ENCODE measurements around the gene TPX2. TPM values are rescaled to one million over a fixed set of nuclear protein-coding genes. Genes with fewer than 3 reads are reported as not detected.
A peak's percentile ranks its signal among the peaks of the same experiment; 100 is the strongest.

Gene TPX2
- polyA plus RNA-seq, 1 of the 3 experiments (the other 2 are of a cell fraction) = 17.1 TPM

DNA sequence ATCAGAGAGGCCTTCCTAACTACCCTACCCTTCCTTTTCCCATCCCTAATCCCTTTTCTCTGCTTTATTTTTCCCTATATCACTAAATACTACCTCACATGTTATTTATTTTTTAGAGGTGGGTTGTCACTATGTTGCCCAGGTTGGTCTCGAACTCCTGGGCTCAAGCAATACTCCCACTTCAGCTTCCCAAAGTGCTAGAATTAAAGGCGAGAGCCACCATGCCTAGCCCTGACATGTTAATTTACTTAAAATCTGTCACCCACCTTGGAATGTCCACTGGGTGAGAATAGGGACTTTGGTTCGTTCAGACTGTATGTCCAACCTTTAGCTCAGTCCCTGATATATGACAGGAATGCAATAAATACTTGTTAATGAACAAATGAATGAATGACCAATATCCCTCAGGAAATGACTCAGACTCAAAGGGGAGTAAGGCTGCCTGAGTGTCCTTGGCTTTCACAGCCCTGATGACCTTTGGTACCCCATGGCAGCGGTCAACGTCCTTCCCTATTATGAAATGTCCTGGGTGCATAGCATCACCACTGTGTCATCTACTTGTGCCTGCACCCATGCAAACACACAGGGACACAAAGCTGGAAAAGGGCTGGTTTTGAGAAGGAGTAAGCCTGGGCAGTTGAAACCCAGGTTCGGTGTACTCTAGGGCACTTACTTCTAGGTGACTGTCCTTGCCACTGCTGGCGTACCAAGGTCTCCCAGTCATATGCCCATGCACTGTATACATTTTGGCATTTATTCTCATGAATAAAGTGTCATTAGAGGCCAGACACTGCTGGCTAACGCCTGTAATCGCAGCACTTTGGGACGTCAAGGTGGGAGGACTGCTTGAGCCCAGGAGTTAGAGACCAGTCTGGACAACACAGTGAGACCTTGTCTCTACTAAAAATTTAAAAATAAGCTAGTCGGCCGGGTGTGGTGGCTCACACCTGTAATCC lies 43.0 kb upstream of the TPX2 start (continued):
- no peak for TF ChIP-seq EZH2phosphoT487 (IDR thresholded peaks at IDR 0.05; ENCODE audit: borderline replicate concordance, low read depth)
- TF ChIP-seq RAD21 (IDR thresholded peaks at IDR 0.05; ENCODE audit: low read length) = no peak
- TF ChIP-seq NRF1 (IDR thresholded peaks at IDR 0.05; ENCODE audit: low read depth, low read length) = no peak
- peak; percentile 74; the same call in 1 of the 2 replicates for TF ChIP-seq TCF12 (IDR thresholded peaks at IDR 0.05)
- no peak for TF ChIP-seq CTCF (IDR thresholded peaks at IDR 0.05)
- TF ChIP-seq, protein P1, sequence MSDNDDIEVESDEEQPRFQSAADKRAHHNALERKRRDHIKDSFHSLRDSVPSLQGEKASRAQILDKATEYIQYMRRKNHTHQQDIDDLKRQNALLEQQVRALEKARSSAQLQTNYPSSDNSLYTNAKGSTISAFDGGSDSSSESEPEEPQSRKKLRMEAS (IDR thresholded peaks at IDR 0.05; ENCODE audit: low read depth) = peak; percentile 31; the same call in 1 of the 2 replicates
- no peak for TF ChIP-seq FOXM1 (IDR thresholded peaks at IDR 0.05; ENCODE audit: low read depth)

GRCh38 chr20:31698243-31698802 lies 40.8 kb upstream of the TPX2 start:
- Histone ChIP-seq H3K4me2 (peak overlapping the region; percentile 53; the same call in 1 of the 2 replicates), H4K20me1 (ENCODE audit: insufficient read depth) (no peaks in the 10 kb centered on the region), H2AFZ (ENCODE audit: low read depth) (no peak overlapping the region), H3K36me3 (replicated peaks in 1 of 2; ENCODE audit: control insufficient read depth in 1 of 2, insufficient read depth in 2 of 2, low read length in 1 of 2) (peaks cover 0 to 44% of the 10 kb centered on the region in 2 experiments), H3F3A (replicated peaks; ENCODE audit: insufficient read depth) (peaks cover 43% of the 10 kb centered on the region), H3K4me3 (ENCODE audit: low read depth in 2 of 2, low read length in 1 of 2) (no peak overlapping the region), H3K4me1 (ENCODE audit: control insufficient read depth in 1 of 2, insufficient read depth in 2 of 2, low read depth in 1 of 2, low read length in 1 of 2) (peaks cover 3 to 41% of the 10 kb centered on the region in 2 experiments; a peak in 3 of 4 replicates), H3K27me3 (ENCODE audit: insufficient read depth) (no peaks in the 10 kb centered on the region), H3K9me2 (no peaks in the 10 kb centered on the region), H3K79me2 (ENCODE audit: insufficient read depth) (peaks cover 97% of the 10 kb centered on the region), H3K9ac (peak overlapping the region; percentile 48), H3K27ac (ENCODE audit: low read depth in 2 of 2, low read length in 1 of 2) (peak overlapping the region; percentile 85 to 92; a peak in 3 of 4 replicates), H3K9me3 (no peaks in the 10 kb centered on the region)
- POLR2A ChIA-PET = interaction anchor here (1.4 kb wide), 1 partner anchor 13 kb away, joined by 3 read pairs; no protein-coding TSS in a partner anchor
- TF ChIP-seq TAF1 (IDR thresholded peaks at IDR 0.05; ENCODE audit: borderline replicate concordance, low read depth, low read length) (no peak), RAD21 (IDR thresholded peaks at IDR 0.05; ENCODE audit: low read length) (no peak), FOSL2 (IDR thresholded peaks at IDR 0.05; ENCODE audit: borderline replicate concordance, low read depth) (no peak), YY1 (IDR thresholded peaks at IDR 0.05; ENCODE audit: low read depth) (no peak), GABPA (IDR thresholded peaks at IDR 0.05; ENCODE audit: low read depth) (no peak), EZH2phosphoT487 (IDR thresholded peaks at IDR 0.05; ENCODE audit: borderline replicate concordance, low read depth) (no peak), GATA2 (CRISPR knock-in tag; IDR thresholded peaks at IDR 0.05) (no peak), EP300 (IDR thresholded peaks at IDR 0.05; ENCODE audit: borderline replicate concordance in 1 of 2, low read depth in 1 of 2, low read length in 1 of 2) (no peak), FOXJ3 (CRISPR knock-in tag; IDR thresholded peaks at IDR 0.05) (no peak), MEF2A (IDR thresholded peaks at IDR 0.05; ENCODE audit: borderline replicate concordance, low read depth) (no peak), POLR2AphosphoS5 (IDR thresholded peaks at IDR 0.05; ENCODE audit: low read depth, low read length) (no peak), MXI1 (IDR thresholded peaks at IDR 0.05; ENCODE audit: low read depth, low read length) (no peak), TCF12 (IDR thresholded peaks at IDR 0.05) (no peak), ELF1 (IDR thresholded peaks at IDR 0.05) (no peak)
- TF ChIP-seq, protein P2, sequence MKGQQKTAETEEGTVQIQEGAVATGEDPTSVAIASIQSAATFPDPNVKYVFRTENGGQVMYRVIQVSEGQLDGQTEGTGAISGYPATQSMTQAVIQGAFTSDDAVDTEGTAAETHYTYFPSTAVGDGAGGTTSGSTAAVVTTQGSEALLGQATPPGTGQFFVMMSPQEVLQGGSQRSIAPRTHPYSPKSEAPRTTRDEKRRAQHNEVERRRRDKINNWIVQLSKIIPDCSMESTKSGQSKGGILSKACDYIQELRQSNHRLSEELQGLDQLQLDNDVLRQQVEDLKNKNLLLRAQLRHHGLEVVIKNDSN (IDR thresholded peaks at IDR 0.05; ENCODE audit: borderline replicate concordance, low read depth) = no peak
- WGBS (ENCODE audit: low lambda C conversion rate) = 94% methylated on average over 8 of the region's 8 CpGs
- no peak for DNase-seq
- CTCF ChIA-PET = interaction anchor here (2.0 kb wide), 1 partner anchor 36 kb away, joined by 9 read pairs; no protein-coding TSS in a partner anchor
